ENCODE data around the gene NUP85. TPM values are rescaled to one million over a fixed set of nuclear protein-coding genes. Genes with fewer than 3 reads are reported as not detected.
"Not testable (repeated sequence)": the region's sequence is repeated elsewhere in the genome, so short reads cannot be mapped to it uniquely, and the experiment has no call there.

The NUP85 gene, protein sequence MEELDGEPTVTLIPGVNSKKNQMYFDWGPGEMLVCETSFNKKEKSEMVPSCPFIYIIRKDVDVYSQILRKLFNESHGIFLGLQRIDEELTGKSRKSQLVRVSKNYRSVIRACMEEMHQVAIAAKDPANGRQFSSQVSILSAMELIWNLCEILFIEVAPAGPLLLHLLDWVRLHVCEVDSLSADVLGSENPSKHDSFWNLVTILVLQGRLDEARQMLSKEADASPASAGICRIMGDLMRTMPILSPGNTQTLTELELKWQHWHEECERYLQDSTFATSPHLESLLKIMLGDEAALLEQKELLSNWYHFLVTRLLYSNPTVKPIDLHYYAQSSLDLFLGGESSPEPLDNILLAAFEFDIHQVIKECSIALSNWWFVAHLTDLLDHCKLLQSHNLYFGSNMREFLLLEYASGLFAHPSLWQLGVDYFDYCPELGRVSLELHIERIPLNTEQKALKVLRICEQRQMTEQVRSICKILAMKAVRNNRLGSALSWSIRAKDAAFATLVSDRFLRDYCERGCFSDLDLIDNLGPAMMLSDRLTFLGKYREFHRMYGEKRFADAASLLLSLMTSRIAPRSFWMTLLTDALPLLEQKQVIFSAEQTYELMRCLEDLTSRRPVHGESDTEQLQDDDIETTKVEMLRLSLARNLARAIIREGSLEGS
- 46.0 and 49.4 TPM in 2 replicates for total RNA-seq (2014; rRNA removed; shearing (Covaris generic))
- 60.8 and 61.4 TPM in 2 replicates for polyA plus RNA-seq (2015; cell fraction: cytosol; rRNA removed)
- 280 and 471 TPM in 2 replicates for polyA plus RNA-seq (2015; cell fraction: nucleus; rRNA removed)

- DNase-seq (ENCODE audit: low read depth, low spot score), result peak; percentile 98
- in situ Hi-C loops (cut with HindIII; ENCODE audit: low pct_unique_long_range_greater_than_20kb, low sequenced_read_pairs), result no loop called here
These were observed at the start of gene NUP85 for GRCh38 chr17:75205037-75205792. Gene NUP85 (plus strand): TSS chr17:75205679. CDS start chr17:75205762, 83 bp downstream.

DNA sequence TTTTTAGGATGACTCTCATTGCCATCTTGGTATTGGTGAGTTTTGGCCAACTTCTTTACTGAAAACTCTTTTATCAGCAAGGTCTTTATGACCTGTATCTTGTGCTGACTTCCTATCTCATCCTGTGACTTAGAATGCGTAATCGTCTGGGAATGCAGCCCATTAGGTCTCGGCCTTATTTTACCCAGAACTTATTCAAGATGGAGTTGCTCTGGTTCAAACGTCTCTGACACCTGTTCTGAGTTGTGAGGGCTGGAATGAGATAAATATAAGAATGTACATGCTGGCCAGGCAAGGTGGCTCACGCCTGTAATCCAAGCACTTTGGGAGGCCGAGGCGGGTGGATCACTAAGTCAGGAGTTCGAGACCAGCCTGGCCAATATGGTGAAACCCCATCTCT, 47.0 kb upstream of the NUP85 start:
- in situ Hi-C loops (cut with HindIII; ENCODE audit: low pct_unique_long_range_greater_than_20kb, low sequenced_read_pairs); DNase-seq (ENCODE audit: low read depth, low spot score): not testable (repeated sequence)

- in situ Hi-C loops (cut with HindIII; ENCODE audit: low pct_unique_long_range_greater_than_20kb, low sequenced_read_pairs), result no loop called here
- no peak for DNase-seq (ENCODE audit: low read depth, low spot score)
These were observed 46.1 kb upstream of the NUP85 start for GRCh38 chr17:75159196-75160031.

DNA sequence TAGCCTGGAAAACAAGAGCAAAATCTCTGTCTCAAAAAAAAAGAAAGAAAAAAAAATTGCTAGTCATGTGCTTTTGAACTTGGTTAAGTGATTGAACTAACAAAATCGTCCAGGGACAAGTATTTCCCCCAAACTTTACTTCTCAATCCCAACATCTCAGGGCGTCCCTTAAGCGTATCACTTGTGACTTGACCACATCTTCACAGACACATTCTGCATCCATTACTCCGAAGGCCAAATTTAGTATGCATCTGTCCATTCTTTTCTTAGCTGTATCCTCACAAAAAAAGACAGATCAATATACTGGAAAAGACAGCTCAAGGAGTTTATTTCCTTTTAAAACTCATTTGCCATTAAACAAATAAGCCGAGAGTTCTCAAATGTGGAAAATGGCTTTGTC, 45.3 kb upstream of the NUP85 start:
- in situ Hi-C loops (cut with HindIII; ENCODE audit: low pct_unique_long_range_greater_than_20kb, low sequenced_read_pairs), result no loop called here
- DNase-seq (ENCODE audit: low read depth, low spot score), result no peak

DNA sequence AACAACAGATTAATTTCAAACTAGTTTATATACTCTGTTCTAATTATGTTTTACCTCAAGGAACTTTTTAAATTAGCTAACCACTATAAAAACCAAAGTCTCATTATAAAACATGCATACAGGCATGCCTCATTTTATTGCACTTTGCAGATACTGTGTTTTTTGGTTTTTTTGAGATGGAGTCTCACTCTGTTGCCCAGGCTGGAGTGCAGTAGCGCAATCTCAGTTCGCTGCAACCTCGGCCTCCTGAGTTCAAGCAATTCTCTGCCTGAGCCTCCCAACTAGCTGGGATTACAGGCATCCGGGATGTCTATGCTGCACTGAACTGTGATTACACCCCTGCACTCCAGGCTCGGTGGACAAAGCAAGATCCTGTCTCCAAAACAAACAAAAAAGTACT, 42.4 kb upstream of the NUP85 start:
- in situ Hi-C loops (cut with HindIII; ENCODE audit: low pct_unique_long_range_greater_than_20kb, low sequenced_read_pairs), result no loop called here
- no peak for DNase-seq (ENCODE audit: low read depth, low spot score)

DNA sequence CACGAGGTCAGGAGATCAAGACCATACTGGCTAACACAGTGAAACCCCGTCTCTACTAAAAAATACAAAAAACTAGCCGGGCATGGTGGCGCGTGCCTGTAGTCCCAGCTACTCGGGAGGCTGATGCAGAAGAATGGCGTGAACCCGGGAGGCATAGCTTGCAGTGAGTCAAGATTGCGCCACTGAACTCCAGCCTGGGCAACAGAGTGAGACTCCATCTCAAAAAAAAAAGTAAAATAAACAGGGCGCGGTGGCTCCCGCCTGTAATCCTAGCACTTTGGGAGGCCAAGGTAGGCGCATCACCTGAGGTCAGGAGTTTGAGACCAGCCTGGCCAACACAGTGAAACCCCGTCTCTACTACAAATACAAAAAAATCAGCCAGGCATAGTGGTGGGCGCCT, 40.9 kb upstream of the NUP85 start:
- DNase-seq (ENCODE audit: low read depth, low spot score); in situ Hi-C loops (cut with HindIII; ENCODE audit: low pct_unique_long_range_greater_than_20kb, low sequenced_read_pairs): not testable (repeated sequence)

DNA sequence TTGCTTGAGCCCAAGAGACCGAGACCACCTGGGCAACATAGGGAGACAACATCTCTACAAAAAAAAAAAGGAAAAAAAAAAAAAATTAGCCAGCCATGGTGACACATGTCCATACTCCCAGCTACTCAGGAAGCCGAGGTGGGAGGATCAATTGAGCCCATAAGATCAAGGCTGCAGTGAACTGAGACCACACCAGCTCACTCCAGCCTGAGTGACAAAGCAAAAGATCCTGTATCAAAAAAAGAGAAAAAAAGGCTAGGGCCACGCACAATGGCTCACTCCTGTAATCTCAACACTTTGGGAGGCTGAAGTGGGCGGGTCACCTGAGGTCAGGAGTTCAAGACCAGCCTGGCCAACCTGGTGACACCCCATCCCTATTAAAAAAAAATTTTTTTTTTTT, 36.5 kb upstream of the NUP85 start:
- in situ Hi-C loops (cut with HindIII; ENCODE audit: low pct_unique_long_range_greater_than_20kb, low sequenced_read_pairs), result no loop called here
- no peak for DNase-seq (ENCODE audit: low read depth, low spot score)

GRCh38 chr17:75173526-75173925, 32.0 kb upstream of the NUP85 start:
- in situ Hi-C loops (cut with HindIII; ENCODE audit: low pct_unique_long_range_greater_than_20kb, low sequenced_read_pairs), result no loop called here
- no peak for DNase-seq (ENCODE audit: low read depth, low spot score)

- DNase-seq (ENCODE audit: low read depth, low spot score), result no peak
- in situ Hi-C loops (cut with HindIII; ENCODE audit: low pct_unique_long_range_greater_than_20kb, low sequenced_read_pairs), result no loop called here
These were observed 30.5 kb upstream of the NUP85 start for GRCh38 chr17:75174996-75175395.

DNA sequence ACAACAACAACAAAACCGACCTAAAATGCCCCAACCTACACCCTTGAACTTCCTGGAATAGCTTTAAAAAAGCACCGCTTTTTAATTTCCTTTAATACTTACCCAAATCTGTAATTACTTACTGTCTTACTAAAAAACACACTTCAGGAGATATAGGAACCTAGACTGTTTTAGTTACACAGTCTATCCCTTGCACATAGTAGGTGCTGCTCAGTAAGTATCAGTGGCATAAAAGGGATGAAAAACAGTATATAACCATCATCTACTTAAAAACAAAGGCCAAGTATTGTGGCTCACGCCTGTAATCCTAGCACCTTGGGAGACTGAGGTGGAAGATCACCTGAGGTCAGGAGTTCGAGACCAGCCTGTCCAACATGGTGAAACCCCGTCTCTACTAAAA, 28.9 kb upstream of the NUP85 start:
- in situ Hi-C loops (cut with HindIII; ENCODE audit: low pct_unique_long_range_greater_than_20kb, low sequenced_read_pairs), result no loop called here
- no peak for DNase-seq (ENCODE audit: low read depth, low spot score)

GRCh38 chr17:75178453-75178852, 27.0 kb upstream of the NUP85 start:
- no peak for DNase-seq (ENCODE audit: low read depth, low spot score)
- in situ Hi-C loops (cut with HindIII; ENCODE audit: low pct_unique_long_range_greater_than_20kb, low sequenced_read_pairs), result no loop called here

- in situ Hi-C loops (cut with HindIII; ENCODE audit: low pct_unique_long_range_greater_than_20kb, low sequenced_read_pairs), result no loop called here
- DNase-seq (ENCODE audit: low read depth, low spot score), result no peak
These were observed 24.4 kb upstream of the NUP85 start for GRCh38 chr17:75181110-75181509.

DNA sequence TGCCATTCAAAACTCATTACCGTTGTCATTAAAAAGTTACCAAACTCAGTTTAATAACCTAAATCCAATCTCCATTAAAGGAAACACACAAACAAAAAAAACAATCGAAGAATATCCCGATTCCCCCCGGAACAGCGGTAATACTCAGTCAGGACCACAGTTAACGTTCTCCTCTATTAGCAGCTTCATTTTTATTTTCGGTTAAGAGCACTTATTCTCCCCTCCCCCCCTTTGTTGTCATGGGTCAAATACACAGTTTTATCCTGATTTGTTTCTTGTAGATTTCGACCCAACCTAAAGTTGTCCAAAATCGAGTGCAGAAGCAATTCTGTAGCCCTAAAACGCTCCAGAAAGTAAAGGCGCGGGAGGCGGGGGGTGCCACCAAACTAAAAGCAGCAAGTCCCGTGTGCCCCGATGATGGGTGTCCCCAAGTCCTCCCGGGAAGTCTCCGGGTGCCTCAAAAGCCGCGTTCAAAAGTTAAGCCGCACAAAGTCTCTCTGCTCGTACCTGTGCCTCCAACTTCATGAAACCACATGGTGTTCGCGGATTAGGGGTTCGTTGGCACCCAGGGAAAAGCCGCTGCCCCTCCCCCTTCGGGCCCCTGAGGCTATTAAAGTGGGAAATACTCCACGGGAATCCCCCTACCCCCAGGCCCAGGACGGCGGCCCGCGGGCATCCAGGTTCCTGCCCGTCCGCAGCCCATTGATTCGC, 23.7 kb upstream of the NUP85 start:
- peak; percentile 41 for DNase-seq (ENCODE audit: low read depth, low spot score)

GRCh38 chr17:75182319-75182568, 23.2 kb upstream of the NUP85 start:
- DNase-seq (ENCODE audit: low read depth, low spot score), result no peak
- in situ Hi-C loops (cut with HindIII; ENCODE audit: low pct_unique_long_range_greater_than_20kb, low sequenced_read_pairs), result no loop called here

More for the DNA sequence above, 23.7 kb upstream of the NUP85 start:
- in situ Hi-C loops (cut with HindIII; ENCODE audit: low pct_unique_long_range_greater_than_20kb, low sequenced_read_pairs), result no loop called here

DNA sequence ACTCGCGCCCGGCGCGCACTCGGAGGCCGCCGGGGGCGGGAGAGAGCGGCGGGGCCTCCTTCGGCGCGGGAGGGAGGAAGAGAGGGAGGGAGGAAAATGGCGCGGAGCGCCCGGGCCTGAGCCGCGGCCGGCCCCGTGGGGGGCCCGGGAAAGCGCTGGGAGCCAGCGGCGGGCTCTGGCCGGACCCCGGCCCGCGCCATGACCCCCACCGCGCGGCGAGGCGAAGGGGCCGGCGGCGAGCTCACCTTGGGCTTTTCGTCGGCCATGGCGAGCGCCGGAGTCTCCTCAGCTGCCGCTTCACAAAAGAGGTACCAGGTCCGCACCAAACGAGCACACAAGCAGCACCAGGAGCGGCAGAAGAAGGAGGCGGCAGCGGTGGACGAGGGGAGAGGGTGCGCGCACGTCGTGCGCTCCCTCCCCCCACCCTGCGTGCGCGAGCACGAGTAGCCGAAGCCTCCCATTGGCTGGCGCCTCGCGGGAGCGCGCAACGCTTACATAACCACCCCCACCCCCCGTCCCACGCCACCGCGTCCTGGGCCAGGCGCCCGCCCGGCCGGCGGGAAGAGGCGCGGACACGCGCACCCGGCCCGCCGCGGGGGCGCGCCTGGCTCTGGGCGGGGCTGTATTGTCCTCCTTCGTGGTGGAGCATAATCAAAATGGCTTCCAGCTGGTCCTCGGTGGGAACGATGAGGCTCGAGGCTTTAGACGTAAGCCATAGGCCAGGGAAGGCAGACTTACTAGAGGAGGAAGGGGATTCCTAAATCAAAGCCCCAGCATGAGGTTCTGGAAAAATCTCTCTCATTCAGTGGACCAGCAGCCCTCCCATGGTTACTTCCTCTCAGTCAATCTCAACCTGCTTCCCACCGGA, 22.7 kb upstream of the NUP85 start, which contains the start of gene SUMO2:
TSS of gene SUMO2 (minus strand) at position 391 of the 868 bp plus-strand sequence. CDS start at position 266, 125 bp downstream.
- DNase-seq (ENCODE audit: low read depth, low spot score), result peak; percentile 96
- in situ Hi-C loops (cut with HindIII; ENCODE audit: low pct_unique_long_range_greater_than_20kb, low sequenced_read_pairs), result no loop called here

Measured in SK-MEL-5 (cell line).